IPS-20b (cell line): Measurements from ENCODE around the gene ADCY5.

Experiments
- H3K27ac ChIP-seq: one replicate; pipeline ENCODE4 v1.5.1; 2013; ENCODE audit warnings: low read length
- H3K27me3 ChIP-seq: 2 replicates; pipeline ENCODE4 v1.6.1; 2013; ENCODE audit warnings: mild to moderate bottlenecking, low read length, inconsistent platforms; ENCODE audit not compliant: insufficient read depth
- H3K36me3 ChIP-seq: 2 replicates; pipeline ENCODE4 v1.6.1; 2013; ENCODE audit warnings: low read depth, mild to moderate bottlenecking, inconsistent platforms, low read length, moderate library complexity; ENCODE audit not compliant: insufficient read depth
- H3K4me1 ChIP-seq: 2 replicates; pipeline ENCODE4 v1.6.1; 2013; ENCODE audit warnings: mild to moderate bottlenecking, control low read depth, inconsistent platforms, low read length, moderate library complexity; ENCODE audit not compliant: insufficient read depth
- H3K4me3 ChIP-seq: 2 replicates; pipeline ENCODE4 v1.5.1; 2013; ENCODE audit warnings: mild to moderate bottlenecking, low read length, inconsistent platforms
- H3K9ac ChIP-seq: 2 replicates; pipeline ENCODE4 v1.6.1; 2013; ENCODE audit warnings: low read depth, mild to moderate bottlenecking, inconsistent platforms, low read length, moderate library complexity
- H3K9me3 ChIP-seq: 2 replicates; pipeline ENCODE4 v1.6.1; 2013; ENCODE audit warnings: mild to moderate bottlenecking, low read depth, low read length, inconsistent platforms; ENCODE audit not compliant: insufficient read depth

ADCY5 gene

GRCh38 chr3:123348471-123349200, 100.3 kb downstream of the ADCY5 start:
- Histone ChIP-seq H3K27ac (no peak overlapping the region), H3K9me3 (no peaks in the 10 kb centered on the region), H3K4me1 (peaks cover 12% of the 10 kb centered on the region; the same call in 1 of the 2 replicates), H3K27me3 (no peaks in the 10 kb centered on the region), H3K36me3 (no peaks in the 10 kb centered on the region), H3K9ac (no peak overlapping the region), H3K4me3 (no peak overlapping the region)

GRCh38 chr3:123347691-123348264, 101.1 kb downstream of the ADCY5 start:
- no peak overlapping the region for H3K9ac ChIP-seq
- no peak overlapping the region for H3K4me3 ChIP-seq
- no peak overlapping the region for H3K27ac ChIP-seq
- no peaks in the 10 kb centered on the region for H3K27me3 ChIP-seq
- H3K9me3 ChIP-seq, result no peaks in the 10 kb centered on the region
- no peaks in the 10 kb centered on the region for H3K36me3 ChIP-seq
- peaks cover 12% of the 10 kb centered on the region; the same call in 1 of the 2 replicates for H3K4me1 ChIP-seq

GRCh38 chr3:123347205-123347604, 101.7 kb downstream of the ADCY5 start:
- no peak overlapping the region for H3K9ac ChIP-seq
- no peaks in the 10 kb centered on the region for H3K9me3 ChIP-seq
- H3K27ac ChIP-seq, result no peak overlapping the region
- H3K4me3 ChIP-seq, result no peak overlapping the region
- peaks cover 12% of the 10 kb centered on the region; the same call in 1 of the 2 replicates for H3K4me1 ChIP-seq
- H3K36me3 ChIP-seq, result no peaks in the 10 kb centered on the region
- no peaks in the 10 kb centered on the region for H3K27me3 ChIP-seq

GRCh38 chr3:123346021-123346420, 102.9 kb downstream of the ADCY5 start:
- Histone ChIP-seq H3K9me3 (no peaks in the 10 kb centered on the region), H3K4me3 (no peak overlapping the region), H3K9ac (no peak overlapping the region), H3K27ac (no peak overlapping the region), H3K27me3 (no peaks in the 10 kb centered on the region), H3K4me1 (peaks cover 10% of the 10 kb centered on the region; the same call in 1 of the 2 replicates), H3K36me3 (no peaks in the 10 kb centered on the region)

GRCh38 chr3:123344907-123345594, 103.8 kb downstream of the ADCY5 start:
- H3K36me3 ChIP-seq, result no peaks in the 10 kb centered on the region
- no peaks in the 10 kb centered on the region for H3K9me3 ChIP-seq
- H3K4me3 ChIP-seq, result no peak overlapping the region
- H3K4me1 ChIP-seq, result peaks cover 10% of the 10 kb centered on the region; the same call in 1 of the 2 replicates
- H3K27me3 ChIP-seq, result no peaks in the 10 kb centered on the region
- H3K27ac ChIP-seq, result no peak overlapping the region
- H3K9ac ChIP-seq, result peak overlapping the region; percentile 9; the same call in 1 of the 2 replicates

- Histone ChIP-seq H3K4me1 (peaks cover 10% of the 10 kb centered on the region; the same call in 1 of the 2 replicates), H3K9ac (peak overlapping the region; percentile 9; the same call in 1 of the 2 replicates), H3K27me3 (no peaks in the 10 kb centered on the region), H3K9me3 (no peaks in the 10 kb centered on the region), H3K27ac (no peak overlapping the region), H3K36me3 (no peaks in the 10 kb centered on the region), H3K4me3 (no peak overlapping the region)
Measured at GRCh38 chr3:123344175-123344906, 104.5 kb downstream of the ADCY5 start.

- Histone ChIP-seq H3K36me3 (no peaks in the 10 kb centered on the region), H3K9me3 (no peaks in the 10 kb centered on the region), H3K27me3 (no peaks in the 10 kb centered on the region), H3K4me1 (peaks cover 10% of the 10 kb centered on the region; the same call in 1 of the 2 replicates), H3K27ac (no peak overlapping the region), H3K4me3 (no peak overlapping the region), H3K9ac (no peak overlapping the region)
Measured at GRCh38 chr3:123343296-123344174, 105.4 kb downstream of the ADCY5 start.

GRCh38 chr3:123342631-123343080, 106.2 kb downstream of the ADCY5 start:
- H3K4me3 ChIP-seq, result no peak overlapping the region

GRCh38 chr3:123341871-123342630, 106.8 kb downstream of the ADCY5 start:
- H3K4me3 ChIP-seq, result no peak overlapping the region
- no peak overlapping the region for H3K27ac ChIP-seq
- no peak overlapping the region for H3K9ac ChIP-seq
- no peaks in the 10 kb centered on the region for H3K27me3 ChIP-seq
- peaks cover 10% of the 10 kb centered on the region; the same call in 1 of the 2 replicates for H3K4me1 ChIP-seq
- H3K36me3 ChIP-seq, result no peaks in the 10 kb centered on the region
- H3K9me3 ChIP-seq, result no peaks in the 10 kb centered on the region

More at GRCh38 chr3:123342631-123343080, 106.2 kb downstream of the ADCY5 start:
- no peak overlapping the region for H3K9ac ChIP-seq
- no peaks in the 10 kb centered on the region for H3K27me3 ChIP-seq
- H3K4me1 ChIP-seq, result peaks cover 10% of the 10 kb centered on the region; the same call in 1 of the 2 replicates
- no peak overlapping the region for H3K27ac ChIP-seq
- no peaks in the 10 kb centered on the region for H3K36me3 ChIP-seq
- H3K9me3 ChIP-seq, result no peaks in the 10 kb centered on the region

- Histone ChIP-seq H3K27me3 (no peaks in the 10 kb centered on the region), H3K36me3 (no peaks in the 10 kb centered on the region), H3K9me3 (no peaks in the 10 kb centered on the region), H3K27ac (no peak overlapping the region), H3K4me1 (peaks cover 10% of the 10 kb centered on the region; the same call in 1 of the 2 replicates), H3K4me3 (no peak overlapping the region), H3K9ac (no peak overlapping the region)
Measured at GRCh38 chr3:123340336-123340735, 108.6 kb downstream of the ADCY5 start.
